Progenitor cell of endocrine pancreas (in vitro differentiated cells): ENCODE data around the gene EDN1. TPM values are rescaled to one million over a fixed set of nuclear protein-coding genes. Genes with fewer than 3 reads are reported as not detected.
A peak's percentile ranks its signal among the peaks of the same experiment; 100 is the strongest.
"Not testable (repeated sequence)": the region's sequence is repeated elsewhere in the genome, so short reads cannot be mapped to it uniquely, and the experiment has no call there.

Experiments used
- DNase-seq: peaks from one replicate; pipeline ENCODE4 v3.0.0; 2021; ENCODE audit warnings: low spot score; ENCODE audit not compliant: unreplicated experiment
- H3K27ac Mint-ChIP-seq: 2 replicates; pipeline ENCODE4 v1.8.0; 2021; ENCODE audit warnings: mild to moderate bottlenecking, moderate library complexity, mixed read lengths
- H3K27me3 Mint-ChIP-seq: 2 replicates; pipeline ENCODE4 v1.8.0; 2021; ENCODE audit warnings: mixed read lengths
- H3K36me3 Mint-ChIP-seq: 2 replicates; pipeline ENCODE4 v1.8.0; 2022; ENCODE audit warnings: mixed read lengths; ENCODE audit not compliant: insufficient read depth
- H3K4me1 Mint-ChIP-seq: 2 replicates; pipeline ENCODE4 v1.8.0; 2021; ENCODE audit warnings: low read depth, mixed read lengths
- H3K4me3 Mint-ChIP-seq: 2 replicates; pipeline ENCODE4 v1.8.0; 2021; ENCODE audit warnings: low read depth, mild to moderate bottlenecking, moderate library complexity, mixed read lengths
- H3K9me3 Mint-ChIP-seq: 2 replicates; pipeline ENCODE4 v1.8.0; 2021; ENCODE audit warnings: low read depth, mixed read lengths
- total RNA-seq: library from RNA; stranded (reverse); gene quantifications from 2 replicates; pipeline ENCODE4 v1.2.1, GENCODE V29; 2021
- TF ChIP-seq, protein P1 (sequence below): fragments of 200-600 bp; sonication (generic); IDR thresholded peaks from one replicate; pipeline ENCODE4 v1.5.0; 2021; ENCODE audit warnings: antibody characterized with exemption, mild to moderate bottlenecking; ENCODE audit not compliant: unreplicated experiment

EDN1 gene
- total RNA-seq, 1 donor from 2014 or later: 2.0 TPM

DNA sequence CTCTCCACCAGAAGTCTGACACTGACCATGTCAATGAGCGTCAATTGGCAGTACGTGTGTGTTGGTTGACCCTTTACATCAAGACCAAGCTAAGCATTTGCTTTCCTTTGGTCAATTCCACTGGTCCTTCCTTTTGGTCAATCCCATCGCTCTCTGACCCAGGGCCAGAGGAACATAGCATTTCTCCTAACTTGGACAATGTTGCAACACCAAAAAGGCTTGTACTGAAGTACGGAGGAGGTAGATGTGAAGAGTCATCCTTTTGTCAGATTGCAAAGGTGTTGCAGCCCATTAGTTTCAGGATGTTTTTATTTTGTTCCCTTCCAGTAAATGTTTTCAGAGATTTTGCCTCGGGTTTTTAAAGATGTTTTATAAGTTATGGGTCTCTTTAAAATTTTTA lies 24.6 kb downstream of the EDN1 start:
- Mint-ChIP-seq H3K4me3 (no peak overlapping the region), H3K9me3 (peaks cover 14% of the 10 kb centered on the region), H3K4me1 (no peaks in the 10 kb centered on the region), H3K36me3 (peaks cover 4% of the 10 kb centered on the region), H3K27ac (no peak overlapping the region), H3K27me3 (peaks cover 6% of the 10 kb centered on the region)
- DNase-seq: no peak
- TF ChIP-seq, protein P1, sequence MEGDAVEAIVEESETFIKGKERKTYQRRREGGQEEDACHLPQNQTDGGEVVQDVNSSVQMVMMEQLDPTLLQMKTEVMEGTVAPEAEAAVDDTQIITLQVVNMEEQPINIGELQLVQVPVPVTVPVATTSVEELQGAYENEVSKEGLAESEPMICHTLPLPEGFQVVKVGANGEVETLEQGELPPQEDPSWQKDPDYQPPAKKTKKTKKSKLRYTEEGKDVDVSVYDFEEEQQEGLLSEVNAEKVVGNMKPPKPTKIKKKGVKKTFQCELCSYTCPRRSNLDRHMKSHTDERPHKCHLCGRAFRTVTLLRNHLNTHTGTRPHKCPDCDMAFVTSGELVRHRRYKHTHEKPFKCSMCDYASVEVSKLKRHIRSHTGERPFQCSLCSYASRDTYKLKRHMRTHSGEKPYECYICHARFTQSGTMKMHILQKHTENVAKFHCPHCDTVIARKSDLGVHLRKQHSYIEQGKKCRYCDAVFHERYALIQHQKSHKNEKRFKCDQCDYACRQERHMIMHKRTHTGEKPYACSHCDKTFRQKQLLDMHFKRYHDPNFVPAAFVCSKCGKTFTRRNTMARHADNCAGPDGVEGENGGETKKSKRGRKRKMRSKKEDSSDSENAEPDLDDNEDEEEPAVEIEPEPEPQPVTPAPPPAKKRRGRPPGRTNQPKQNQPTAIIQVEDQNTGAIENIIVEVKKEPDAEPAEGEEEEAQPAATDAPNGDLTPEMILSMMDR: no peak

DNA sequence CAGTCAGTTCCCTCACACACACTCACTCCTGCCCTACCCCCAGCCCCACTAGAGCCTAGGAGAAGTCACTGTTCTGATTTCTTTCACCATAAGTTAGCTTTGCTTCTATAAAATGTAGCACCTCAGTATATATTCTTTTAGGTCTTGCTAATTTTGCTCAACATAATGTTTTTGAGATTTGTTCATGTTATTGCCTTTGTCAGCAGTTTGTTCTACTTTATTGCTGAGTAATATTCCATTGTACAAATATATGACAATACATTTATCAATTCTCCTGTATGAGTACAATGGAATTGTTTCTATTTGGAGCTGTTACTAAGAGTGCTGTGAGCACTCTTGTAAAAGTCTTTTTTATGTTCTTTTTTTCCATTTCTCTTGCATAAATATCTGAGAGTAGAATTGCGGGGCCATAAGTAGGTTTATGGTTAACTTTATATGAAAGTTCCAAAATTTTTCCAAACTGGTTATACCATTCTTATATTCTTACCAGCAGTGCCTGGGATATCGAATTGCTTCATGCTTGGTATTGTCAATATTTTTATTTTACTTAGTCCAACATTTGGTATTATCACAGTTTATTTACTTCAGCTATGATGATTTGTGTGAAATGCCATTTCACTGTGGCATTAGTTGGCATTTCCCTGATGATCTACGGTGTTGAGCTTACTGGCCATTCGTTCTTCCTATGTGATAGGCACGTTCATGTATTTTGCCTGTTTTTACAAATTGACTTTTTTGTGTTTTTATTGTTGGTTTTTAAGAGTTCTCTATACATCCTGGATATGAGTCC lies 25.3 kb downstream of the EDN1 start:
- Mint-ChIP-seq H3K27ac (no peak overlapping the region), H3K9me3 (peaks cover 14% of the 10 kb centered on the region), H3K4me1 (no peaks in the 10 kb centered on the region), H3K27me3 (peaks cover 6% of the 10 kb centered on the region), H3K36me3 (peaks cover 4% of the 10 kb centered on the region), H3K4me3 (no peak overlapping the region)
- TF ChIP-seq, protein P1: no peak
- DNase-seq: no peak

DNA sequence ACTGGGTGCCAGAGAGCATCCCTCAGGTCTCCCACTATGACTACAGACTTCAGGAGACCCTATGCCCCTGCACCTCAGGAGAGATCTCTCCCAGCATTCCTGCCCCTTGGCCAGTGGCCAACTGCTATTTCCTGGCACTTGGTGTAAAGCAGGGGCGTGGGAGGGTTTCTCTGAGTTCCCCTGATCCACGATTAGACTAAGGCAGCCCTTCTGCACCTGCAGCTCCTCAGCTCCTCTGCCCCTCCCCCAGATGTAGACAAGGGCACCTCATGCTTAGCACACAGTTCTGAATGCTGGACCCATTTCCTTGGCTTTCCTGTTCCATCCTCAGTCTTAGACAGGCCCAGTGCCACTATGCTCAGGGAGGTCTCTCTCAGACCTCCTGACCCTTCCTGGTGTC lies 28.6 kb downstream of the EDN1 start:
- Mint-ChIP-seq H3K36me3 (peaks cover 4% of the 10 kb centered on the region), H3K27ac (no peak overlapping the region)
- TF ChIP-seq, protein P1: no peak

DNA sequence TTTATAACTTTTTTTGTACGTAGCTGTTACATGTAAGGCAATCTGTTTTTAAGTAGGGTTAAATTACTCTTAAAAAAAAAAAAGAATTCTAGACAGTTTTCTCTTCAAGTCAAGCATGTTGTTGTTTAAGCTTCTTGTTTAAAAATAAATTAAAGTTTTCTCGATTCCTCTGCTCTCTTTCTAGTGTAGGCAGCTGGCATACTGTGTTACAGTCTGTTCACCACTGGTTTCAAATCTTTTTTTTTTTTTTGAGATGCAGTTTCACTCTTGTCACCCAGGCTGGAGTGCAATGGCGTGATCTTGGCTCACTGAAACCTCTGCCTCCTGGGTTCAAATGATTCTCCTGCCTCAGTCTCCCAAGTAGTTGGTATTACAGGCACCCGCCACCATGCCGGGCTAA lies 29.9 kb downstream of the EDN1 start:
- H3K9me3 Mint-ChIP-seq: peaks cover 16% of the 10 kb centered on the region
- H3K4me1 Mint-ChIP-seq, H3K27me3 Mint-ChIP-seq, H3K4me3 Mint-ChIP-seq, DNase-seq, H3K27ac Mint-ChIP-seq, H3K36me3 Mint-ChIP-seq: not testable (repeated sequence)

More for the DNA sequence above, 28.6 kb downstream of the EDN1 start:
- Mint-ChIP-seq H3K27me3 (peaks cover 6% of the 10 kb centered on the region), H3K4me1 (no peaks in the 10 kb centered on the region), H3K9me3 (peaks cover 18% of the 10 kb centered on the region), H3K4me3 (no peak overlapping the region)
- DNase-seq: no peak

DNA sequence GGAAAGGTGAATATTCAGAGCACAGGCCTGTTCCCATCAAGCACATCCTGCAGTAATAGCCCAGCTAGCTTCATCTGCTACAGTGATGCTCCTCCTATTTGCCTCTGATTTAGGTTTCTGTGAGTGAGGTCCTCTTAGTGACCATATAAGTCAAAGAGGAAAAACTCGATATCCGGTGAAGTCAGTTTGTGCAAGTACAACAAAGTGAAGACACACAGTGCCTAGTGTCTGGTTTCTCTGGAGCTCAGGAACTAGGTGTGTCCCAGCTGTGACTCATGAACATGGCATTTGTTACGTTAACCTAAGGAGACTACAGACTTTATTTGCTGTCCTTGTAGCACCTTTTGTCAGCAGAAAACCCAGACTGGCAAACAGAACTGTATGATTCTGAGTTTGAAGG lies 33.9 kb downstream of the EDN1 start:
- Mint-ChIP-seq H3K4me1 (peaks cover 7% of the 10 kb centered on the region), H3K4me3 (no peak overlapping the region), H3K9me3 (peaks cover 9% of the 10 kb centered on the region), H3K27ac (peak overlapping the region; percentile 50), H3K27me3 (peaks cover 25% of the 10 kb centered on the region), H3K36me3 (peaks cover under 1% of the 10 kb centered on the region)
- TF ChIP-seq, protein P1: no peak
- no peak for DNase-seq

DNA sequence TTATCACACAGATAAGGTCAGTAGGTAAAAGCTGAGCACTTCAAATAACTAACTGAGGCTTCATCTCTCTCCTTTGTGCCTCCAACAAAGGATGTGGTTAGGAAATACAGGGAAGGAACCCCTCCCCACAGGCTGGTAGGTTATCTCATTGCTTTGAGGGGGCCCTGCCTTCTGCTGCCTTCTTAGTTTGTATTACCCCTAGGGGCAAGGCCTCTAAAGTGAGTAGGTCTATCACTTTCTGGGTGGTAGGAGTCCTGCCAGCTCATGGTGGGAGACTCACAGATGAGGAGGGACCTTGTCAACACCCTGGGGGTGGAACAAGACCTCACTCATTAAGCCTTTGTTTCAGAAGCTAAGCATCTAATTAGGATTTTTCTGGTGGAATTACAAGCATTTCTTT lies 34.6 kb downstream of the EDN1 start:
- H3K36me3 Mint-ChIP-seq: no peaks in the 10 kb centered on the region
- TF ChIP-seq, protein P1: no peak
- no peak for DNase-seq
- peaks cover 5% of the 10 kb centered on the region for H3K9me3 Mint-ChIP-seq
- no peak overlapping the region for H3K4me3 Mint-ChIP-seq
- H3K27ac Mint-ChIP-seq: peak overlapping the region; percentile 92
- peaks cover 9% of the 10 kb centered on the region for H3K4me1 Mint-ChIP-seq
- H3K27me3 Mint-ChIP-seq: peaks cover 25% of the 10 kb centered on the region
